ENCODE results near the gene DST.

DST gene

DNA sequence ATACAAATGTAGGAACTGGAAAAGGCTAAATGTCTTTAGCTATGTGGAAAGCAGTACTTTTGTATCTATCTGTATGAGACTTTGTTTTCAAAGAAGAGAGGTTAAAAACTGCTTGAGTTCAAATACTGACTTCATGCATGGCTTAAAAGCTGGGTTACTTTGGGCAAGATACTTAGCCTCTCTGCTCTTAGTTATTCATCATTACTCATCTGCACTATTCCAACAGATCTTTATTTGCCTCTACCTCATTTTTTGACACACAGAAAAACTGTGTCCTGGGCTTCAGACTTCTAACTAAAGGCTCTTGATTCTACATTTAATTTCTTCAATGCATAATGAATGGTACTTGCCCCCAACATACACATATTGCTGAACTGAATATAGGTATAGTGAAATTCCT is 114.8 kb downstream of the DST start:
- TF ChIP-seq, protein P1, sequence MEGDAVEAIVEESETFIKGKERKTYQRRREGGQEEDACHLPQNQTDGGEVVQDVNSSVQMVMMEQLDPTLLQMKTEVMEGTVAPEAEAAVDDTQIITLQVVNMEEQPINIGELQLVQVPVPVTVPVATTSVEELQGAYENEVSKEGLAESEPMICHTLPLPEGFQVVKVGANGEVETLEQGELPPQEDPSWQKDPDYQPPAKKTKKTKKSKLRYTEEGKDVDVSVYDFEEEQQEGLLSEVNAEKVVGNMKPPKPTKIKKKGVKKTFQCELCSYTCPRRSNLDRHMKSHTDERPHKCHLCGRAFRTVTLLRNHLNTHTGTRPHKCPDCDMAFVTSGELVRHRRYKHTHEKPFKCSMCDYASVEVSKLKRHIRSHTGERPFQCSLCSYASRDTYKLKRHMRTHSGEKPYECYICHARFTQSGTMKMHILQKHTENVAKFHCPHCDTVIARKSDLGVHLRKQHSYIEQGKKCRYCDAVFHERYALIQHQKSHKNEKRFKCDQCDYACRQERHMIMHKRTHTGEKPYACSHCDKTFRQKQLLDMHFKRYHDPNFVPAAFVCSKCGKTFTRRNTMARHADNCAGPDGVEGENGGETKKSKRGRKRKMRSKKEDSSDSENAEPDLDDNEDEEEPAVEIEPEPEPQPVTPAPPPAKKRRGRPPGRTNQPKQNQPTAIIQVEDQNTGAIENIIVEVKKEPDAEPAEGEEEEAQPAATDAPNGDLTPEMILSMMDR (IDR thresholded peaks at IDR 0.05; ENCODE audit: control extremely low read depth, extremely low read depth, low read depth, missing control alignments) = no peak
- ChIA-PET POLR2A (no interaction called here), CTCF (interaction anchor here (0.9 to 2.0 kb wide), 7 partner anchors 9 to 67 kb away, joined by 3 to 13 read pairs (median 4); no protein-coding TSS in a partner anchor)
- DNase-seq (ENCODE audit: extremely low spot score) = no peak

DNA sequence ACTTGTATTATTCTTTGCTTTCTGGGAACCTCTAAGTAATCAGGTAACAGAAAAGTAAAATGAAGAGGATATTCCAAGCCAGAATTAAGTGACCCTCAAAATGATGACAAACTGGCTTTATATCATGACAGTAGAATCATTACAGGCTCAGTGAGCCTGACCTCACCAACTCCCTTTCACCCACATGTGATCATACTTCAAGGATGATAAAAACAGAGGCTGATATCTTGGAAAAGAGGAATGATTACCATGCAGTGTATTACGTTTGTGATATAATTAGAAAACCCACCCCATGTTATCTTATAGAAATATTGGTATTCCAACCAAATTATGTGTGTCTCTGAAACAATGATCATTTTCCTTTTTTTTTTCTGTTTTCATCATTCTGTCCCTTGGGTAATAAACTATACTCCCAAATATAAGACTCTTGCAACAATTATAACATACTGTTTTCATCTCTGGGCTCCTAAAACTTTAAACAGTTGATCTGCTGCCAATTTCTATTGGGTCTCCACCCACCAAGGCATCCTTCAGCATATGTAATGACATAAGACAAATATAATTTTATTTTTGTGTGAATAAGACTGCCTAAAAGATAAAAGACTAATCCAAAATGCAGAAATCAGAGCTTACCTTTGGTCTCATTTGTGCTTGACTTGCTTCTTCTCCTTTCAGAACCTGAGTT is 115.7 kb downstream of the DST start:
- ChIA-PET CTCF (interaction anchor here (1.0 to 2.0 kb wide), 7 partner anchors 10 to 68 kb away, joined by 3 to 13 read pairs (median 4); no protein-coding TSS in a partner anchor), POLR2A (no interaction called here)
- TF ChIP-seq, protein P1 (IDR thresholded peaks at IDR 0.05; ENCODE audit: control extremely low read depth, extremely low read depth, low read depth, missing control alignments) = no peak
- DNase-seq (ENCODE audit: extremely low spot score) = no peak

DNA sequence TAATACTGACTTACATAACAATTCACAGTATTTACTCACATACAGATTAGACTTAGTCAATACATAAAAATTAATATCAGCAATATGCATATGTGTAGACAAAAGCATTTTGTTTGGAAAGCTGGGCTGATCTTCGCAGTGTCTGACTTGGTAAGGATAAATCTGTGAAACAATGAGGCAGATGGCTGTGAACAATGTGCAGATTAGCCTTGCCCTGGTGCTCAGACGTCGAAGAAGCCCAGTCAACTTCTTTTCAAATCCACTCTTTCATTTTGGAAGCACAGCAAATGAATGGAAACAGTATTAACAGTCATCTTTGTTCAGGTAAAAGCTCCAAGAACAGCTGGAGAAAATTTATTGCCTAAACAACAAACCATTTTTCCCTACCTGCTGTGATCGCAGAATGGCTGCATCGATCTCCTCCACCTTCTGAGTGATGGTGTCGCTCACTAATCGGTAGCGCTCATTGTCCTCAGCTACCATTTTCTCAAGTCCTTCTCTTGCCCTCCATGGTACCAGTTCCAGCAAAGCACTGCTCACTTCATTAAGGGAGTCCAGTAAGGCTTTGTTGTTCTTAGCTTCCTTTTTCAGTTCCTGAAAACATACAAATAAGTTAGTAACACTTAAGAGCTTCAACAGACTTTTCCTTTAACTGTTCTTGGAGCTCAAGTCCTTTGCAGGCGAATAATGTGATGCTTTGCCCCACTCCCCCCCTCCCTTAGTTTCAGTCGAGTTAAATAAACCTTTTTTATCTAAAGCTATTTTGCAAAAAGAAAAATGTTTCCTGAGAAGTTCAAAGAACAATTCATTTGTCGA is 116.5 kb downstream of the DST start:
- no peak for DNase-seq (ENCODE audit: extremely low spot score)
- ChIA-PET POLR2A (no interaction called here), CTCF (interaction anchor here (0.9 to 1.5 kb wide), 7 partner anchors 9 to 45 kb away, joined by 3 to 4 read pairs (median 3); no protein-coding TSS in a partner anchor)
- TF ChIP-seq, protein P1 (IDR thresholded peaks at IDR 0.05; ENCODE audit: control extremely low read depth, extremely low read depth, low read depth, missing control alignments) = no peak

DNA sequence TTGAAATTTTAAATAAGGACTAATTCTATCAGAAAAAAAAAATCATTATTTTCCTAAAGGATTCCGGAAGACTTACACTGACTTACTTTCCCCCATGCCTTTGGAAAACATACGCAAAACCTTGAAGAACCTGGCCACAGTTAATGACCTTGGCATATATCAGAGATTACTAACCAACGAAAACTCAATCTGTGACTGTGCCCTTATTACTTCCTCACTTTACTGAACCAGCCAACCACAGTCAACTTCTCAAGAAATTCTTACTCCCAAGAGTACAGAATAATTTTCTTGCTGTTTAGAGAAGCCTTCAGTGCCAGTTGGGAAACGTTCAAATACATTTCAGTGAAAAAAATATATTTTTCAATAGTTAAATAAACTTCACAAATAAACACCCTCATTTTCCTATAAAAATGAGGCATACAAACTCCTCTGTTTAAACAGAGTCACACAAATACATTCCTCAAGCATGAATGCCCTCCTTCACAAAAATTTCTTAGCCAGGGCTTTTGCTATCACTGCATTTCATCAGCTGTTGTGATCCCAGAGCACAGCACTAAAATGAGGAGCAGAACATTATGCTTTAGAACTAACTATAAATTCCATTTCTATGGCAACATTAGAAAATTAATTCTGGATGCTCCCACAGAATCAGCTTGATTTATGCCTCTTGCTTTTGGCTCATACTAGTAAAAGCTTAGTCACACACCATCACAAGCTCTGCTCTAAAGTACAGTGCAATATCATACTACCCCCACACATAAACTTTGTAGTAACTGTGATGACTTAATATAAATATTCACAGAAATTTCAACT is 117.6 kb downstream of the DST start:
- POLR2A ChIA-PET = no interaction called here
- CTCF ChIA-PET = interaction anchor here (0.9 to 1.5 kb wide), 5 partner anchors 10 to 46 kb away, joined by 3 read pairs; no protein-coding TSS in a partner anchor
- TF ChIP-seq, protein P1 (IDR thresholded peaks at IDR 0.05; ENCODE audit: control extremely low read depth, extremely low read depth, low read depth, missing control alignments) = no peak
- DNase-seq (ENCODE audit: extremely low spot score) = no peak

DNA sequence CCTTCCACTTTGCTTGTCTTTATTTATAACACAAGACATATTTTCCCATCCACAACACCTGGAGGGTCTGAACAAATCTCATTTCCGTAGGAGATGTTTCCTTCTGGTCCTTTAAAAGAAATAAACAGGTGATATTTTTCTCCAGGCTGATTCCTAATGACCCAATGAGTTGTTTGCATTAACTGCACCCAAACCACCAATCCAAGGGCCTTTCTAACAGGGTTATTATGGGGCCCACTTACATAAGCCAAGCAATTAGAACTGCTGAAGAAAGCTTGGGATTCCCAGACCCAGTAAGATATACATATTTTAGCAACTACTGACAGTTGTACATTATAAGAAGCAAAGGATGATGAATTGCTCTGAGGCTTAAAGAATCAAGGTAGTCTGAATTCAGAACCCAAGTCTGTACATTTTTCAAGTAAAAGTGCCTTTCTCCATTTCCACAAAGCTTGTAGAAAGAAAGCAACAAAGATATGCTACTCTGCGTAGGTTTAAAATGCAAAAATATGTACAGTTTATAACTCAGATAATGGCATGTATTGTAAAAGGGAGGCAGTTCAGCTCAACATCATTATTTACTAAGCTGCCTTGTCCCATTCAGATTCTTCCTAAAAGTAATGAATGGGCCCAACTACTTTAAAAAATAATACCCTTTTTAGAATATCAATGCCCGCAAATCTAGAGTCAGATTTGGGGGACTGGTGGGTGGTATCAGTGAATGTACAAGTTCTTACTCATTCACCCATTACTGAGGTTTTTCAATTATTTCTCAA is 120.0 kb downstream of the DST start:
- POLR2A ChIA-PET = no interaction called here
- CTCF ChIA-PET = interaction anchor here (0.6 to 2.3 kb wide), 3 partner anchors 10 to 52 kb away, joined by 3 to 6 read pairs (median 5); no protein-coding TSS in a partner anchor
- no peak for DNase-seq (ENCODE audit: extremely low spot score)
- TF ChIP-seq, protein P1 (IDR thresholded peaks at IDR 0.05; ENCODE audit: control extremely low read depth, extremely low read depth, low read depth, missing control alignments) = no peak
